ENCODE measurements around the gene KANK4.

Gene KANK4

DNA sequence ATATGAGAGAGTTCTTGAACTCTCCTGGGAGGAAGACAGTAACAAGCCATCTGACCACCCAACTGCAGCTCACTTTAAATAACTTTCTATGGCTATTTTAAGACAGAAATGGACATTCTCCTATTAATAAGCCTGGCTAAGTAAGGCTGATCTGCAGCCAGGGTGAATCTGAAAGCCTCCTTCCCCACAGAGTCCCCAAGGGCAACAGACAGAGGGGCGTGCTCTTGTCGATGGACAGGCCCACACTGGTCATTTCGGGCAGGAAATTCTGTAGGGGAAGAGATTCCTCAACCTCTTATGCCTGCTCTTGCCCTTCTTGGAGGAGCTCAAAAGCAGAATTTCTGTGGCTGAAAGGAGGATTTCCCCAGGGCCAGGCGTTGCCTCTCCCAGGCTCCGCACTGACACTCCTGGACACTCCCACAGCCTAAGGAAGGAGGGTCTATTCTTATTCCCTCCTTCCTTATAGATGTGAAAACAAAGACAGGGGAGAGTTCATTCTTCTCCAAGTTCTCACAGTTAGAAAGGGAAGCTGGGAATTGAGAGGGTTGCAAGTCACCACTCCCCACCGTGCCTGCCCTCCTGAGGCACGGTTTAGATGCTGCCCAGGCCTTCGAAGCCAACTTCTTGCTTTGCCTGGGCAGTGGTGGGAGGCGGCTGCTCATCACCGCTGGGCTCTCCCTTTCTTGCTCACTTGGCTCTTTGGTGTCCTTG, 17.9 kb upstream of the KANK4 start:
- DNase-seq = no peak

DNA sequence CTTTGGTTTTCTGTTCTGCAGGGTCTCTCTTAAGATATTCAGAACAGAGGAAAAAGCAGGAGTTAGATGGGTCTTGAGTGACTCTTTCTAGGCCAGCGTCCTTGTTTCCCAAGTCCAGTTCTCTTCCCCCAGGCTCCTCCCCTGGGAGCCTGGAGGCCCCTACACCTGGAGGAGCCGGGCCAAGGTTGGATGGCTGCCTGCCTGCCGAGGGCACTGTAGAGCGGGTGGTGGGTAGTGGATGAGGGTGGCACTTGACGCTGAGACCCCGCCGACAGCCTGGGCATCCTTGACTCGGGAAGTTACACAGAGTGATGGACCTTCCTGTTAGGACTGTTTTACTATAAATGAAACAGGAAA, 17.4 kb upstream of the KANK4 start:
- DNase-seq = no peak

DNA sequence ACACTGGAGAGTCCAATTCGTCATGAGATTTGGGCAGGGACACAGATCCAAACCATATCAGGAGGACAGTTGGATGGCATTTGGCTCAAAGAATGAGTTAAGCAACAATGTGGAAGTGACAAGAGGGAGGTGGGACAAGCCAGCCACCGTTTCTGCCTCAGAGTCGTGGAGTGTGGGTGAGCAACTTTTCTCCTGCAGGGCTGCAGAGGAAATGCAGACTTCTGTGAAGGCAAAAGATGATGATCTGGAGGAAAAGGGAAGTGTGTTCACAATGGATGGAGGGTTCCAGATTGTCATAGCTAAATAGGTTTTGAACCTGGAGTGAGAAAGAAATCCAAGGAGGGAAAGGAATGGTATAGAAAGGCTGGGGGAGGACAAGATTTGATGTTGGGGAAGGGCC, 16.4 kb upstream of the KANK4 start:
- no peak for DNase-seq

DNA sequence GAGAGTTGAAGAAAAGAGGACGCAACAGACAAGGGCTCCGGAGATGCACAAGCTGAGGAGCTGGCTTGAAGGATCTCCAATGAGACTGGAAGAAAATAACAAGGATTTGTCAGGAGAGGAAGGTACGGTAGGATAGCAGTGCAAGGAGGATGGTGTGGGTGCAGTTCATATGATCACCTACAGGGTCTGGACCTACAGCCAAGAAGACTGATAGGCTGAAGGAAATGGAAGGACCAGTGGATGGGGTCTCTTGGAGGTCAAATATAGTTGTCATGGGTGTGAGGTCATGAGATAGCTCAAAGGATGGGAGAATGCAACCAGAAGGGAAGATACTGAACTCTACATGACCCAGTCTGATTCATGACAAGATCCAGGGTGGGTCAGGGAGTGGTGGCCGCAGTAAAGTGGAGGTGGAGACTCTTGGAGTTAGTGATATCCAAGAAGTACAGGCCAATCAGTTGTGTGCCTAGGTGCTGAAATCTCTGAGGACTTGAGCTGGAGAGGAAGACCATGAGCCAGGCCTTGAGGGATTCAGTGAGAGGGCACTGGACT, 15.3 kb upstream of the KANK4 start:
- no peak for DNase-seq

DNA sequence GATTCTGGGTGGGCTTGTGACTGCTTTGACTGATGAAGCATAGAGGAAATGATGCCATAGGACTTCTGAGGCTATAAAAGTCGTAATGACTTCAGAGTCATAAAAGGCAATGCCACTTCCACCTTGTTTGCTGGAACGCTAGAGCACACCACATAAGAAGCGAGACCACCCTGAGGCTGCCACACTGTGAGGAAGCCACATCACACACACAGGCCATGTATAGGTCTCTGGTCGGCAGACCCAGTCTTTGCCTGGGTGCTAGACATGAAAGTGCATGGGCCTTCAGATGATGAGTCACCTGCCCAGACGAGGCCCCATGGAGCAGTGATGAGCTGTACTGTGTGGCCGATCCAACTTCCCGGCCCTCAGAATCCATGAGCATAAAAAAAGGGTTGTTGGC, 14.2 kb upstream of the KANK4 start:
- no peak for DNase-seq

DNA sequence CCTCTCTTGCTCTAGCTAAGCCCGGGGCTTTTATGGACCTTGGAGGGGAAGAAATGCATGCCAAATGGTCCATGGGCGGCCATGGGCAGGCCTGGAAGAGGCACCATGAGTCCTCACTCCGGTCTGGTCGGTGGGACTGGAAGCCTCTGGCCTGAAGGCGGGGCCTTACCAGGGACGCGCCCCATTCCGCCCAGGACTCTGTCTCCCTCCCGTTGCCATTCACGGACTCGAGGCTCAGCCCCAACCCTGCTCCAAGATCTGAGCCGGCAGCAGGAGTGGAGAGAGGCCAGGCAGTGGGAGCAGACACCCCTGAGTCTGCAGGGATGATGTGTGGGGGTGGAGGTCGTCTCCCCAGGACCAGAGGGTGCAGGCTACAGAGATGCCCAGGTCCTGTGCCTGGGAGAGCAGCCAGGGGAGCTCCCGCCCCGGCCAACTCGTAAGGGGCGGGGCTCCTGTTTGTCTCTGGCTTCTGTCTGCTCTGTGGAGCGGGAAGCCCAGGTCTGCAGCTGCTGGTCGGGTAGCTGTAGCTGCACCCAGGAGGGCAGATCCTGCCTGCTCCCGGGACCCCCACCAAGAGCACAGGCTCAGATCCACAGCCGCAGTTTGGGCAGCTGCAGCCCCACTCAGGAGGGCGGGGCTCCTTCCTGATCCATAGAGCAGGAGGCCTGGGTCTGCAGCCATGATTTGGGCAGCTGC, 8.3 kb upstream of the KANK4 start:
- no peak for DNase-seq

DNA sequence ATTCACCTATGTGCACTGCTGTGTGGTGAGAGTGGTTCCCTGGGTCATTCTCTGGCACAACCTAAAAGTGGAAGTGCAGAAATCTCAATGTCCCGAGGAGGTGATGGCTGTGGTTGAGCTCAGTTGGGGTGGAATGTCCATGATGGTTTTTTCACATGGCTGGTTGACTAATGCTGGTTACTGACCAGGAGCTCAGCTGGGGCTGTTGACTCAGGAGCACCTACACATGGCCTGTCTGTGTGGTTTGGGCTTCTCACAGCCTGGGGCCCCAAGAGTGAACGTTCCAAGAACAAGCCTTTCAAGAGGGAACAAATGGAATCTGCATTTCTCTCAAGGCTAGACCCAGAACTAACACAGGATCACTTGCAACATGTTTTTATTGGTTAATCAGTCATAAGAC, 6.4 kb upstream of the KANK4 start:
- DNase-seq = no peak

DNA sequence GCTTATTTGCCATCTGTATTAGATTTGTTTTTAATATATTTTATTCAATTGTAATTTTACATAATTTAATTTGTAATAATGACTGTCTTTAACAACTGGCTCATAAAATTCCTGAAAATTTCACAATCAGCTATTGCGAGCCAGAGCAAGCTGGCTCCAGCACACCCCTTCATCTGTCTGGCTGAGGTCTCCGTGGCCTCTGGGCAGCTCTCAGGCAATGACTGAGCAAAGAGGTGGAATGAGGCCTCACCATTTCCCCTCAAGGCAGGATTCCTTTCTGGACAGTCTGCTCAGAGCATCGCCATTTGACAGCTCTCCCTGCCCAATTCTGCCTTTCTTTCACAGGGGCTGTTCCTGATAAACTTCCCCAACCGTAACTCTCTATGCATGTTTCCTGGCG, 5.8 kb upstream of the KANK4 start:
- DNase-seq = no peak

DNA sequence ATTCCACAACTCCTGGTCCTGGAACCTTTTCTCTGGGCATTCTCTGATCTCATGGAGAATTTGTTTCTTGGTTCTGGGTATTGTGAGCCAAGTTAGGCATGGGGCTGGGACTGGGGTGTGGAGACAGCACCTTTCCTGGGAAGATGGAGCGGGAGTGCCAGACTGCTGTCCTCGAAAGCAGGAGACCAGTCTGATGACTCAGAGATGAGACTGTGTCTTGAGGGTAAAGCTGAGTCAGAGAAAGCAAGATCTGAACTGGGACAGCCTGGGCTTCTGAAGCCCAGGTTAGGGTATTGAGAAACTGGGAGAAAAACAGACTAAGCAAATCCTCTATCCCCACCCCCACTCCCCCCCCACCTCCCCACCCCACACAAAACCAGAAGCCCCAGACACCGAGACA, 2.2 kb upstream of the KANK4 start:
- DNase-seq = no peak

DNA sequence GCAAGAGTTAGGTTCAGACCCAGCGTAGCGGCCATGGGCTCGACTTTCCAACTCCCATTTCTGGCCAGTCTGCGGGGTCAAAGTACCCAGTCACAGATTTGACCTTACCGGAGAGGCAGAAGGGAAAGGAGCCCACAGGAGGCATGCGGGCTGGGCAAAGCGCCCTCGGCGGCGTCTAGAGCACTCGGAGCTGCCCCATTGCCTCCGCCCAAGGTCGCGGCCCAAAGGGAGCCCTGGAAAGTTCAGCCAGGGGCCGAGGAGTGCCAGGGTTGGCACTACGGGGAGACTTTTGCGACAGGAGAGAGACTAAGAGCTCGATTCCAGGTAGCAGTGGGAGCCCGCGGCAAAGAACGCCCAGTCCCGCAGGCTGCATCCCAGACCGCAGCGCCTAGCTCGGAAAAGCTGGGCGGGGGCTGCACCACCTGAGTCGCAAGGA, 896 bp downstream of the KANK4 start:
- DNase-seq = no peak

DNA sequence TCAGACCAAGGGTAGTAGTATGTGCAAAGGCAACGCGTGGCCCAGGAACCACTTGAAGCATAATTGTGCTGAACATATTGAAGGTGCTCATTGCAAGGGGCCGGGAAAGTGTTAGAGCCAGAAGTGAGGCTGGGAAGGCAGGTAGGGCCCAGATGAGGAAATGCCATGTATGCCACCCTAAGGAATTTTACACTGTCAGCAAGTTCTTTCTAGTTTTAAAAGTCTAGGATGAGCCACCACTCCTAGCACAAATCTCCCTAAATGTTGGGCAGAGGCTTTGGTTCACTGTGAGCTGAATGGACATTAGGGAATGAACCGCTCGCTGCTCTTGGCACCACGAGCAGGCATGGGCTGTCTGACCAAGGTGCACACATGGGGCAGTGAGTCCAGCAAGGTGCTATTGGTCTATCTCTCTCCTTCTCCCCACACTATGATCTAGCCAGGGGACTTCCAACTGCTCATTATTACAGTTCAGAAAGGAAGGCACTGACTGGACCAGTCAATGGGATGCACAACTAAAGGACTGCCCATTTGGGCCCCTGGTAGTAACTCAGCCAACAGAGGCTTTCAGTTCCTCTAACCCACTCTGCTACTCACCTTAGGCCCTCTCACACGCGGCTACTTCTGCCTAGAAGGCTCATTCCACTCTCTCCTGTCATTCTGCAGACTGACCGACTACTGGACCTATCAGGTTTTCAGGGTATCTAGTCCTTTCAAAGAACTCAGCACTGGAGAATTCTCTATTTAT, 2.0 kb downstream of the KANK4 start:
- no peak for DNase-seq

DNA sequence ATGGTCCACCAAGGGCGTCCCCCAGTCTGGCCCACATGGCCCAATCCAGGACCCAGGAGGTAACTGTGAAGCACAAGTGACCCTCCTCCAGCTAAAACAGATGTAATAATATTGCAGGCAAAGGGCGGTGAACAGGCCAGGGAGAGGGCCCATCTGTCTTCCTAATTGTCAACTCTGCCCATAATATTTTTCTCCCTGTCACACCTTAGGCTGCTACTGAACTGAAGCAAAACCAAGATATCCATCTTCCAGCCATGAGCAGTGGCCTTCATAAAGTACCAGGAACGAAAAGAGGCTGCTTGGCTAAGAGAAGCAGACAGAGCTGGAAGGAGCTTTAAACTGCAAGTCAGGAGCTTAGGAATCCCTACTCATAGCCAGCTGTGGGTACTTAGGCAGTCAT, 3.1 kb downstream of the KANK4 start:
- no peak for DNase-seq

DNA sequence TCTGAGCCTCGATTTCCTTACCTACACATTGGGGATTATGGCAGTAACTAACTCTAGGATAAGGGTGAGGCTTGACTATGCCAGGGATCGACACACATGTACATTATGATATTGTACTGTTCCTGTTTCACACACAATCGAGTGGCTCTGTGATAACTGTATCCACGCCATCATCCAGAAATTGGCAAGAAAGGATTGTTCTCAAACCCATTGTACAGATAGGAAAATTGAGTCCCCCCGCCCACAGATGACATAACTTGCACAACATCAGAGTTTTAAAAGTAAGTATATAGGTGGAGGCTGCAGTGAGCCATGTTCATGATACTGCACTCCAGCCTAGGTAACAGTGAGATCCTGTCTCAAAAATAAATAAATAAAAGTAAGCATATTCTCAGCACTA, 3.8 kb downstream of the KANK4 start:
- no peak for DNase-seq

DNA sequence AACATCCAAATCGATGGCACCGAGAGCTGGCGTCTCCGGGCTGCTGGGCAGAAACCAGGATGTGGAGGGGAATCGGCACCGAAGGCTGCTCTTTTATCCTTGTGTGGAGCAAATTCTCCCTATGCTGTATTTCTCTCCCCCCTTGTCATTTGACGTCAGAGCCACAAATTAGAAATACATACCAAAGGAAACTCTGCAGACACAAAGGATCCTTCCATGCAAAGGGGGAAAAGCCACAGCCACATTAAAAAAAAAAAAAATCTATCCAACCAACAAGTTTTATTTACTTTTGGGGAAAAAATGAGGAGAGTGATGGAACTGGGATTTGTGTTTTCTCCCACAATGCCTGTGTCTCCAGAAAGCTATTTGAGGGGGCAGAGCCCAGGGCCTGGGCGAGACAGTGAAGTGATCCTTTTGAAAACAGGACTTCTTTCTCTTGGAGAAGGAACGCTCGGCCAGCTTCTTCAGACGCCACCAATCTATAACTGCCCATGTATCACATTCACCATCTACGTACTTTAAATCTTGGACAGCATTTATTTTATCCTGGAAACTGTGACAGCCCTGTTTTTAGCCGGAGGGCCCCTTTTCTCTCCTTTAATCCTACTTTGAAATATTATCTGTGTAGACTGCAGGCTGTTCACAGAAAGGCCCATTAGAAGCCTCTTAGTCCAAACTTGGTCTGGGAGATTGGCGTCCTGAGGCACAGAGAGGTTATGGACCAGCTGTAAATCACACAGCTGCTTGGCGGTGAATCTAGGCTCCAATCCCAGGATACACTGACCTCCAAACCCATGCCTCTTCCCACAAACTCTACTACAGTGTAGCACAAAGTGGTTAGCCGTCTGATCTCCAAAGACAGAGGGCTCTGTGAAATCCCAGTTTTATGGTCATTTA, 4.5 kb downstream of the KANK4 start:
- DNase-seq = no peak

DNA sequence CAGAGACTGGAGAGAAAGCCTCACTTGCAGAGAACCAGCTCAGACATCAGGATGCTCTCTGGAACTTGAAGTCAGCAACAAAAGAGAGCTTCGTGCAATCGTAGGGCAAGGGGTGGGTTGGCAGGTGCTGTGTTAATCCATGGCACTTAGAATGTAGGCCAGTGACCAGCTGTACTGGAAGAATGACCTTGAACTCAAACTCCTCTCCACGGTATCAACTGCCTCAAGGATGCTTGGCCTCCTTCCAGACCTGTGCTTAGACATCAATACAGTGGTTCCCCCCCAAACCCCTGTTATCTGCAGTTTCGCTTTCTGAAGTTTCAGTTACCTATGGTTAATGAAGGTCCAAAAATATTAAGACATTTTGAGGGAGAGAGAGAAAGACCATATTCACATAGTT, 6.5 kb downstream of the KANK4 start:
- DNase-seq = no peak

DNA sequence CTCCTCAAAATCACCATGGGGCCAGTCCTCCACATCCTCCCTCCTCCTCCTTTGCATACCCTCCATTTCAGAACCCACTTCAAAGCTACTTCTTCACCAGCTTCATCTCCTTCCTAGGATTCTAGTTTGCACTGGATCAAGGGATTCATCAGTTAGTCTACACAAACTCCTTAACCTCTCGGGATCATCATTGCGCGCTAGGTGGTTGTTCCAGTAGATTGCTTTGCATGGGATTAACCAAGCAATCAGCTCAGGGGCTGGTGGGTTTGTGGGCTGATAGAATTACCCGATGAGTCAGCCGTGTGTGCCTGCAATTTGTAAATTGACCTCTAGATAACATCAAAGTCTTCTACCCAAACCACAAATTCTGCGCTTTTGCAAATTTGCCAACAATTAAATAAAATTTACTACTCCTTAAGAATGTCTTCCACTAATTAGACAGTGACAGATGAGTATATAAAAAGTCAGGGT, 7.7 kb downstream of the KANK4 start:
- no peak for DNase-seq

DNA sequence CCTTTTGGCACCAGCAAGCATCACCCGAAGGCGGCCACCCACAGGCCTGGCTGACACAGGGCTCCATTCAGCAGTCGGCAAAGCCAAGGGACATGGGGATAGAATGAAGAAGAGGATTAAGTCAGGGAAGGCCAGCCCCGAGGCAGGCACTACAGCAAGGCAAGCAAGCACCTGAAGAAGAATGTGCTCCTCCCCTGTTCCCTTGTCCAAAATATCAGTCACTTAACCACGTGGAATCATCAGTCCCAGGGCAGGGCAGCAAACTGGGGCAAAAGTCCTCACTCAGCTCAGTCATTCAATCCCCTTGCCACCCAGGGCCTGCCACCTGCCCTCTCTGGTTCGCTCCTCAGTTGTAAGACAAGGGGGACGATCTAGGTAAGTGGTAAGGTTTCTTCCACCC, 9.3 kb downstream of the KANK4 start:
- no peak for DNase-seq

DNA sequence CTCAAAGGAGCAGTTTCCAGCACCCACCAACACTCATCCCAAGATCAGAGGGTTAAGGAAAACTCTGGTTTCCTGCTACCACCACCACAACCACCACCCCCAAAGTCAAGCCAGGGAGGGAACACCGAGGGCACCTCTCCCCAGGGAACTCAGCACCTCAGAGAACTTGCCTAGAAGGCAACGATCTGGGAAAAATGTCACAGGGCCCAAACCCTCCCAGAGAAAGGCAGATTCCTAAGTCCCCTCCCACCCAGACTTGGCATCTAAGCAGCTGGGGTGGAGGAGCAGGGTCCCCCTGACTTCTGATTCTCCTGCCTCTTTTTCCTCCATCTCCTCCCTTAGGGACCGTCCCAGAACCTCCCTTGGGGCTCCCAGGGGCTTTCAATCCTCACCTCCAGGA, 10.6 kb downstream of the KANK4 start:
- DNase-seq = no peak

DNA sequence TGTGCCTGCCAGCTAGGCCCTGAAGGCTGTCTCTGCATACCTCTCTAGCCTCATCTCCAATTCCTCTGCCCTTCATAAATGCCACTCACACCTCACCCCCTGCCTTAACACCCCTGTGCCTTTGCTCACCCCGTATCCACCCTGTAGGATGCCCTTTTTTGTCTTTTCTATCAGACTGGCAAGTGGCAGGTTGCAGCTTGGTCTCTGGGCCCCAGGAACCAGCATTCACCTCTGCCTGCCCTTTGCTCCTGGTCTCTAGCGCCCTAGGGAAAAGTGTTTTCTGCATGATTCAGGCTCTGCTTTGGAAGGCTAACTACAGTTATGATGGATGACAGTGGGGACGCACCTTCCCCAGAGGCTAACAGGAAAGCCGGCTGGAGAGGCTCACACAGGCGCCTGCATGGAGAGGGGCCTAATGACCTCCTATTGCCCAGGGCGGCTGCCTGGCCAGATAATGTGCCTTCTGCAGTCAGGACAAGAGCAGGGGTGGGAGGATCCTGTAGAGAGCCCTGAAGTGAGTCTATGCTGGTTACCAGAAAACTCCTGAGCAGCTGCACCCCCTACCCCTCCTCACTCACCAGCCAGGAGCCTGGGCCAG, 11.2 kb downstream of the KANK4 start:
- DNase-seq = no peak

DNA sequence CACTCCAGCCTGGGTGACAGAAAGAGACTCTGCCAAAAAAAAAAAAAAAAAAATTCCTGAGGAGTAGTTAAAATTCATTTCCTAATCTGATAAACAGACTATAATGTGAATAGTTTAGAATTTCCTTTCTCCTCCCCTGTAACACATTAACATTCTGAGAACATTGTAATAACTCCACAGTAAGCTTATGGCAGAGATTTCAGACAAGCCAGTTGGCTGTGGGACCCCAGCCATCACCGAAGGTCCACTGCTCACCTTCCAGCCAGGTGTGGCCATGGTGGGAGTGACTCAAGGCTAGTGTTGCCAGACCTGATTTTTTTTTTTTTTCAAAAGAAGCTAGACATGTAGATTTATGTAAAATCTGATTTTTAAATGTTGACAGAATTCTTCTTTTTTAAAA, 11.8 kb downstream of the KANK4 start:
- no peak for DNase-seq

DNA sequence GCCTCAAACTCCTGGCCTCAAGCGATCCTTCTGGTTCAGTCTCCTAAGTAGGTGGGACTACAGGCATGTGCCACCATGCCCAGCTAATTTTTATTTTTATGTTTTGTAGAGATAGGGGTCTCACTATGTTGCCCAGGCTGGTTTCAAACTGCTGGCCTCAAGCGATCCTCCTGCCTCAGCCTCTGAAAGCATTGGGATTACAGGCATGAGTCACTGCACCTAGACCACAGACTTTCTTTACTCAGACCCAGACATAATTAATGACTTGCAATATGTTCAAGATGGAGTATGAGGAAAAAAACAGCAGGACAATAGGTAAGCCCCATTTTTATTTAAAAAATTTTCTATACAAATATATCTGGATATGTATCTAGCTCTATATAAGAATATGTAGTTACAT, 13.2 kb downstream of the KANK4 start:
- no peak for DNase-seq

DNA sequence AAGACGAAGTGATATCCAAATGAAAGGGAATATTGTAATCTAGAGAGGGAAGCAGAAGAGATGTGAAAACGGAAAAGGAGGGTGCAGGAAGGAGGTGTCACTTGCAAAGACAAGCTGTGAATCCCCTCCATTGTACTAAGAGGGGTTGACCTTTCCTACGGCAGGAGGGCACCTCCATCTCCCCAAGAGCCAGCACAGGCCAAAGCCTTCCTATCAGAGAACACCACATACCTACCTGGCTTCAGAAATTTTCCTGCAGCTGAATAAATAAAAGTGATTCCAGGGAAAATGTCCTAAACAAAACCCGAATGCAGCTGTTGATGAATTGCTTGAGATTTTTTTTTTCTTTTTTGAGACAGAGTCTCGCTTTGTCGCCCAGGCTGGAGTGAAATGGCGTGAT, 14.3 kb downstream of the KANK4 start:
- DNase-seq = no peak
